Activated T-helper 1 cell treated with anti-CD3 and anti-CD28 coated beads, Interleukin-12 subunit alpha, Interleukin-12 subunit beta, Interleukin-2, Interleukin-4 antibody, amounts not matched to agents 30 ng/mL and 10 ng/mL and 1 ng/mL, durations not matched to agents 14 hours and 24 hours and 36 hours (primary cell): ENCODE results near the gene FLAD1. TPM values are rescaled to one million over a fixed set of nuclear protein-coding genes. Genes with fewer than 3 reads are reported as not detected.
A peak's percentile ranks its signal among the peaks of the same experiment; 100 is the strongest.
"Not testable (repeated sequence)": the region's sequence is repeated elsewhere in the genome, so short reads cannot be mapped to it uniquely, and the experiment has no call there.

Experiments
- DNase-seq: peaks from one replicate; pipeline ENCODE4 v3.0.0; 2021; ENCODE audit warnings: low spot score
- H3K27ac Mint-ChIP-seq: one replicate; pipeline ENCODE4 v1.8.0; 2021; ENCODE audit warnings: mild to moderate bottlenecking, mixed read lengths
- H3K27me3 Mint-ChIP-seq: one replicate; pipeline ENCODE4 v1.8.0; 2022; ENCODE audit warnings: mild to moderate bottlenecking, moderate library complexity, mixed read lengths; ENCODE audit not compliant: insufficient read depth
- H3K36me3 Mint-ChIP-seq: one replicate; pipeline ENCODE4 v1.8.0; 2021; ENCODE audit warnings: low read depth, mixed read lengths
- H3K4me1 Mint-ChIP-seq: one replicate; pipeline ENCODE4 v1.8.0; 2021; ENCODE audit warnings: low read depth, mixed read lengths
- H3K4me3 Mint-ChIP-seq: one replicate; pipeline ENCODE4 v1.8.0; 2021; ENCODE audit warnings: mild to moderate bottlenecking, moderate library complexity, mixed read lengths
- H3K9me3 Mint-ChIP-seq: one replicate; pipeline ENCODE4 v1.8.0; 2021; ENCODE audit warnings: mixed read lengths
- intact Hi-C: fragments of 100-400 bp; cut with micrococcal nuclease; formaldehyde crosslinking; loops from one replicate; pipeline ENCODE4 v1.15.1; 2024
- total RNA-seq: library from RNA; stranded (reverse); gene quantifications from 2 replicates; pipeline ENCODE4 v1.2.3, GENCODE V29; 2022

FLAD1 gene
- total RNA-seq, 1 donor from 2014 or later: 74.3 TPM

DNA sequence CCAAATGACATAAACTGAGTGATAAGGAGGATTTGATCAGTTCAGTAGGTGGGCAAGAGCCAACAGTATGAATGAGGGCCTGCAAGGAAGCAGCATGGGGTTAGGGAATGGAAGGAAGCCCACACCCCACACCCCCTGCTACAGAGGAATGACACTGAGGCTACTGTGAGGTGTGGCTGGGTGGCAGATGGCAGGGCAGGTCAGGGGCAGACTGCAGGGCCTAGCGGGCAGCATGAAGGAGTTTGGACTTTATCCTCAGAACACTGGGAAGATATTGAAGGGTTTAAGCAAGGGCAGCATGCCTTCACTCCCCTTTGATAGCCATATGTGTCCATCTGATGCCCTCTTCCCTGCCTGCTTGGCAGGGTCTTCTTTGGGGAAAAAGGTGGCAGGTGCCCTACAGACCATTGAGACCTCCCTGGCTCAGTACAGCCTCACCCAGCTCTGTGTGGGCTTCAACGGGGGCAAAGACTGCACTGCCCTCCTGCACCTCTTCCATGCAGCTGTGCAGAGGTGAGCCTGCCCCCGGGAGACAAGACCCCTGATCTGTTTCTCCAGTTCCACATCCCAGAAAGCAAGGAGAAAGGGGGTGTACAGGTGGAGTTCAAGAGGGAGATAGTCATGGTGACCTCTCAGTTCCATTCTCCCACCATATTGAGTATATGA lies 6.2 kb downstream of the FLAD1 start:
- H3K4me3 Mint-ChIP-seq: no peak overlapping the region

DNA sequence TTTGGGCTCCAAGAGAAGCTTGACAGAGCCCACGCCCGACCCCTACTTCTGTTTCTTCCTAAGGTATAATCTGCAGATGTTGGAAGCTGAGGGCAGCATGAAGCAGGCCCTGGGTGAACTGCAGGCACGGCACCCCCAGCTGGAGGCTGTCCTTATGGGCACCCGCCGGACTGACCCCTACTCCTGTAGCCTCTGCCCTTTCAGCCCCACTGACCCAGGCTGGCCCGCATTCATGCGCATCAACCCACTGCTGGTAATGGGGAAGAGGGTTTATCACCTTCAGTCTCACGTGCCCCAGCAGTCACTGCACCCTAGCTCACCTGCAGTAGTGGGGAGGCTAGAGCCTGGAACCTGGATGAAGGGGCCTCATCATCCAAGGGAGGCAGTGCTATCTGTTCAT lies 7.1 kb downstream of the FLAD1 start:
- DNase-seq: no peak
- no peak overlapping the region for H3K4me3 Mint-ChIP-seq

More for the DNA sequence above, 6.2 kb downstream of the FLAD1 start:
- H3K27me3 Mint-ChIP-seq: no peaks in the 10 kb centered on the region
- H3K36me3 Mint-ChIP-seq: peaks cover 17% of the 10 kb centered on the region
- DNase-seq: no peak
- intact Hi-C loops: no loop called here
- peaks cover 19% of the 10 kb centered on the region for H3K4me1 Mint-ChIP-seq
- peak overlapping the region; percentile 54 for H3K27ac Mint-ChIP-seq
- H3K9me3 Mint-ChIP-seq: no peaks in the 10 kb centered on the region

DNA sequence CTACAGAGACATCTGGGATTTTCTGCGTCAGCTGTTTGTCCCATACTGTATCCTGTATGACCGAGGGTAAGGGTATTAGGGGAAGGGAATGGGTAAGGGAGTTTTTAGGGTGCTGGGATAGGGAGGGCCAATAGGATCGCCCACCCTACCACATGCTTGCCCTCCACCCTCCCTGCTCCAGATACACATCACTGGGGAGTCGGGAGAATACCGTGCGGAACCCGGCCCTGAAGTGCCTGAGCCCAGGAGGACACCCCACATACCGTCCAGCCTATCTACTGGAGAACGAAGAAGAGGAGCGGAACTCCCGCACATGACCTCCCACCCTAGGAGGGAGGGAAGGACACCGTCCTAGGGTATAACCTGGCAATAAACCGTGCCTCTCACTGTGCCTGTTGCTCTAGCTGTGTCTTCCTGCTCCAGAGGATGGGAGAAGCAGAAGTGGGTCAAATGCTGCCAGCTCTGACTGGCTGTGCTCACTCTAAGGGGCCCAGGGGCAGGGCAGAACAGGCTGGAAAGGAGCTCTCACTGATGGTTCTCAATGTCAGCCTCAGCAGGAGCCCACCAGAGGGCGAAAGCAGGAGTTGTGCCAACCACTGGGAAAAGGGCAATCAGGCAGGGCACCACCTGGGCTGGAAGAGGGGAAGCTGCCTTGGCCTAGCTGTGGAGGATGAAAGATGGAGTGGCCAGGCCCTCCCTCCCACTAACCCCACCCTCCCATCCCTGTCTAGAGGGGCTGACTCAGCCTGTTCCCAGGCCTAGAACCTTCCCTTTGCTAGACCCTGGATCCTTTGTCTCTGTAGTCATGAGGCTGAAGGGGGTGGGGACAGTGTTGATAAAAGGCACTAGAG lies 9.8 kb downstream of the FLAD1 start:
- intact Hi-C loops: no loop called here
- Mint-ChIP-seq H3K9me3 (no peaks in the 10 kb centered on the region), H3K4me3 (no peak overlapping the region), H3K27ac (peak overlapping the region; percentile 23), H3K4me1 (peaks cover 37% of the 10 kb centered on the region), H3K36me3 (peaks cover 18% of the 10 kb centered on the region), H3K27me3 (no peaks in the 10 kb centered on the region)
- no peak for DNase-seq

More for the DNA sequence above, 7.1 kb downstream of the FLAD1 start:
- peaks cover 17% of the 10 kb centered on the region for H3K36me3 Mint-ChIP-seq
- intact Hi-C loops: no loop called here
- H3K27me3 Mint-ChIP-seq: no peaks in the 10 kb centered on the region
- H3K4me1 Mint-ChIP-seq: peaks cover 27% of the 10 kb centered on the region
- no peaks in the 10 kb centered on the region for H3K9me3 Mint-ChIP-seq
- no peak overlapping the region for H3K27ac Mint-ChIP-seq

GRCh38 chr1:154993572-154994268 lies 10.6 kb downstream of the FLAD1 start, which contains the start of gene LENEP:
TSS of gene LENEP (plus strand) at chr1:154993586. CDS start at chr1:154993608, 22 bp downstream.
- intact Hi-C loops: no loop called here
- Mint-ChIP-seq H3K4me3 (no peak within 1 kb of the TSS), H3K27me3 (no peaks in the 10 kb centered on the region)

DNA sequence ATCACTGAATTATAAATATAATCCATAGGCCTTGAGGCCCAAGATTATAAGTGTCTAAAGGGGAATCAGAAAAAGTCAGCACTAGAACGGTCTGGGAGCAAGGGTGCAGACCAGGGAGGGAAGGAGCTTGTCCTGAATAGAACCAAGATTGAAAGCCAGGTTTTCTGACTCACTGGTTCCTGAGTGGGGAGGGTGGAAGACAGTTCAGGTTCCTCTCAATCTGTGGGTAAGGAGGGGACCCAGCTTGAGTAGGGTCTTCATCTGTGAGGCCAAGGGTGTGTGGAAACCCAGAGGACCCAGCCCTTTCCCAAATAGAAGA lies 11.1 kb downstream of the FLAD1 start:
- Mint-ChIP-seq H3K27me3 (no peaks in the 10 kb centered on the region), H3K27ac (no peak overlapping the region), H3K4me3 (no peak overlapping the region), H3K36me3 (peaks cover 11% of the 10 kb centered on the region), H3K9me3 (no peaks in the 10 kb centered on the region), H3K4me1 (peaks cover 42% of the 10 kb centered on the region)
- no peak for DNase-seq
- intact Hi-C loops: no loop called here

More at GRCh38 chr1:154993572-154994268, 10.6 kb downstream of the FLAD1 start, which contains the start of gene LENEP:
- H3K9me3 Mint-ChIP-seq: no peaks in the 10 kb centered on the region
- H3K27ac Mint-ChIP-seq: peak within 1 kb of the TSS; percentile 61
- peaks cover 41% of the 10 kb centered on the region for H3K4me1 Mint-ChIP-seq
- DNase-seq: no peak
- peaks cover 16% of the 10 kb centered on the region for H3K36me3 Mint-ChIP-seq

- Mint-ChIP-seq H3K27ac (peak overlapping the region; percentile 38), H3K27me3 (no peaks in the 10 kb centered on the region), H3K9me3 (no peaks in the 10 kb centered on the region), H3K36me3 (peaks cover 9% of the 10 kb centered on the region), H3K4me3 (no peak overlapping the region), H3K4me1 (peaks cover 39% of the 10 kb centered on the region)
- intact Hi-C loops: no loop called here
- no peak for DNase-seq
Observed at GRCh38 chr1:154994591-154994990, 11.4 kb downstream of the FLAD1 start.

- H3K27me3 Mint-ChIP-seq, H3K9me3 Mint-ChIP-seq, H3K36me3 Mint-ChIP-seq, H3K27ac Mint-ChIP-seq, H3K4me3 Mint-ChIP-seq, DNase-seq: not testable (repeated sequence)
- peaks cover 42% of the 10 kb centered on the region for H3K4me1 Mint-ChIP-seq
- intact Hi-C loops: loop anchor here (5.0 kb wide), 1 partner anchor 513 kb away; no protein-coding TSS in a partner anchor
Observed at GRCh38 chr1:154995301-154995983, 12.3 kb downstream of the FLAD1 start.

GRCh38 chr1:154996966-154997701 lies 14.0 kb downstream of the FLAD1 start:
- Mint-ChIP-seq H3K36me3 (peaks cover 6% of the 10 kb centered on the region), H3K27me3 (peaks cover 2% of the 10 kb centered on the region), H3K4me1 (peaks cover 42% of the 10 kb centered on the region), H3K27ac (peak overlapping the region; percentile 50), H3K4me3 (peak overlapping the region; percentile 57), H3K9me3 (no peaks in the 10 kb centered on the region)
- no peak for DNase-seq
- intact Hi-C loops: loop anchor here (5.0 kb wide), 1 partner anchor 515 kb away; no protein-coding TSS in a partner anchor

GRCh38 chr1:154998201-154998780 lies 15.1 kb downstream of the FLAD1 start:
- H3K4me3 Mint-ChIP-seq: peak overlapping the region; percentile 81
- peaks cover 2% of the 10 kb centered on the region for H3K27me3 Mint-ChIP-seq
- H3K27ac Mint-ChIP-seq: peak overlapping the region; percentile 92
- DNase-seq: no peak
- peaks cover 42% of the 10 kb centered on the region for H3K4me1 Mint-ChIP-seq
- intact Hi-C loops: loop anchor here (5.0 kb wide), 1 partner anchor 516 kb away; no protein-coding TSS in a partner anchor
- H3K9me3 Mint-ChIP-seq: no peaks in the 10 kb centered on the region
- peaks cover 1% of the 10 kb centered on the region for H3K36me3 Mint-ChIP-seq

DNA sequence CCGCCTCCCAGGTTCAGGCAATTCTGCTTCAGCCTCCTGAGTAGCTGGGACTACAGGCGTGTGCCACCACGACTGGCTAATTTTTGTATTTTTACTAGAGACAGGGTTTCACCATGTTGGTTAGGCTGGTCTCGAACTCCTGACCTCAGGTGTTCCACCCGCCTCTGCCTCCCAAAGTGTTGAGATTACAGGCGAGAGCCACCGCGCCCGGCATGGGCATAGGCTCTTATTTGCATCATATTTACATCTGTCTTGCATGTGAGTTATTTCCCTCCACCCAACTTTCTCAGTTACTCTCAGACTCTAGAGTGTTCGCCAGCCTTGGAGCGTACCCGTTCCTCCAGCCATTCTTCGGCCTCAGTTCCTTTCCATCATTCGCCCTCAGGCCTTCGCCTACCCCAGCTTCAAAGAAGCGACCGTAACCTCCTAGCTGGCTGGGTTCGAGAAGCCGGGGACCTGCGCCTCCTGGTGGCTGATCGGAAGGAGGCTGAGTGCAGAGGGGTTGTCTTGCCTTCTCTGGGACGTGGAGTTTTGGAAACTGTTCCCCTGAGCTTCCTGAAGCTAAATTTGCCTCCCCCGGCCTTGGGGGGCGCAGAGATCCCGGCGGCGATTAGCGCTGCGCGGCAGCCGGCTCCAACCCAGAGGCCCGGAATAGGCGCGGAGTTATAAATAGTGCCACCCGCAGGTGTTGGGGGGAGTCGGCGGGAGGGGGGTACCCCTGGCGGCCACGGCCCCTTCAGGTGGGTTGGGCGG lies 15.8 kb downstream of the FLAD1 start:
- Mint-ChIP-seq H3K4me3 (peak overlapping the region; percentile 81), H3K36me3 (peaks cover 5% of the 10 kb centered on the region), H3K4me1 (peaks cover 40% of the 10 kb centered on the region), H3K9me3 (no peaks in the 10 kb centered on the region), H3K27me3 (peaks cover 2% of the 10 kb centered on the region), H3K27ac (peak overlapping the region; percentile 92)
- intact Hi-C loops: loop anchor here (1.0 to 5.0 kb wide), 6 partner anchors 9 to 517 kb away; partner anchors contain the start of gene FLAD1
- DNase-seq: no peak
